ENCODE measurements around the gene FBXL14. TPM values are rescaled to one million over a fixed set of nuclear protein-coding genes. Genes with fewer than 3 reads are reported as not detected.

FBXL14 gene
- total RNA-seq, 4 donors from 2014 or later = 10.9 to 16.4 (median 13.1) TPM

DNA sequence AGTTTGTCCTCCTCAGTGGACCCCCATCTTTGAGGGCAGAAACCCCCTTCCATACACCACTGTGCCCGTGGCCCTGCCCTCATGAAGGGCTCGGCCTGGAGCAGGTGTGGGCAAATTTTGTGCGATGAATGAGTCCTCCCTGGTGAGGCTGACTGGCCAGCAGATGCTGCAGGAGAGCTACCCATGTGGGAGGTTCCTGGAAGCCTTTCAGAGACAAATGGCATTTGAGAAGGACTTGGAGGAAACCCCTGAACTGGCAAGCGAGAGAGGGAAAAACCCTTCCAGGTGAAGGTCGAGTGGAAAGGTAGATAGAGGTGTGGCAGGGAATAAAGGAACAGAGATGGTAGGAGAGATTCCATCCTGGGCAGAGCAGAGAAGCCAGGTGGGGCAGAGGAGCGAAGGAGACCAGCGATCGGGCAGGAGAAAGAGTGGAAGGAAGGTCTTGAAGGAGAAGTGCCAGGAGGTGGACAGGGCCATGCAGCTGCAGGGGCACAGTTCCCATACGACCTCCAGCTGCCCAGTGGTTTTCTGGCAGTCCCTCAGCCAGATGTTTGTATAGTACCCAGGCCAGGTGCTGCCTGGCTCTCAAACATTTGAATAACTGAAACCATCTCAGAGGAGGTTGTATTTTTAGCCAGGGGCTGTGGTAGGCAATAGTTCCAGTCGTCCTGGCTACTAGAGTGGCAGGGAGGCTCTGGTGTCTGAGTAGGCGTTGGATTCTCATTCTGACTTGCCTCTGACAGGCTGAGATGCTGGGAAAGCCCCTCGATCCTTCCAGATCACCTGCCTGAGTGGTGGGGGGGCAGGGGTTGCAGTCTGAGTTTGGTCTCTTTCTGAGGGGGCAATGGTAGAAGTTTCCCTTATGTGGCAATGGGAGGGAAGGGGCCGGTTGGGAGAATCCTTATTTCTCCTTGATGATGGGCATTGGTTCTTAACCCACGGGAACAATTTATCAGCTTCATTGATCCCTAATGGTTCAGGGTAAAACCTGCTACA, 40.1 kb downstream of the FBXL14 start:
- TF ChIP-seq EP300 (IDR thresholded peaks at IDR 0.05) (no peak), POLR2AphosphoS5 (IDR thresholded peaks at IDR 0.05) (no peak), POLR2A (IDR thresholded peaks at IDR 0.05) (no peak)
- TF ChIP-seq, protein P1, sequence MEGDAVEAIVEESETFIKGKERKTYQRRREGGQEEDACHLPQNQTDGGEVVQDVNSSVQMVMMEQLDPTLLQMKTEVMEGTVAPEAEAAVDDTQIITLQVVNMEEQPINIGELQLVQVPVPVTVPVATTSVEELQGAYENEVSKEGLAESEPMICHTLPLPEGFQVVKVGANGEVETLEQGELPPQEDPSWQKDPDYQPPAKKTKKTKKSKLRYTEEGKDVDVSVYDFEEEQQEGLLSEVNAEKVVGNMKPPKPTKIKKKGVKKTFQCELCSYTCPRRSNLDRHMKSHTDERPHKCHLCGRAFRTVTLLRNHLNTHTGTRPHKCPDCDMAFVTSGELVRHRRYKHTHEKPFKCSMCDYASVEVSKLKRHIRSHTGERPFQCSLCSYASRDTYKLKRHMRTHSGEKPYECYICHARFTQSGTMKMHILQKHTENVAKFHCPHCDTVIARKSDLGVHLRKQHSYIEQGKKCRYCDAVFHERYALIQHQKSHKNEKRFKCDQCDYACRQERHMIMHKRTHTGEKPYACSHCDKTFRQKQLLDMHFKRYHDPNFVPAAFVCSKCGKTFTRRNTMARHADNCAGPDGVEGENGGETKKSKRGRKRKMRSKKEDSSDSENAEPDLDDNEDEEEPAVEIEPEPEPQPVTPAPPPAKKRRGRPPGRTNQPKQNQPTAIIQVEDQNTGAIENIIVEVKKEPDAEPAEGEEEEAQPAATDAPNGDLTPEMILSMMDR (IDR thresholded peaks at IDR 0.05) = no peak
- no peak overlapping the region for H3K27ac ChIP-seq
- no peaks in the 10 kb centered on the region for H3K4me1 ChIP-seq
- no peak overlapping the region for H3K4me3 ChIP-seq
- ATAC-seq = no peak
- 89 to 91% methylated on average over 6 to 9 of the region's 14 CpGs for WGBS, 2 donors (ENCODE audit: low coverage in 1 of 2)
- H3K27me3 ChIP-seq = no peaks in the 10 kb centered on the region
- no peaks in the 10 kb centered on the region for H3K36me3 ChIP-seq
- H3K9me3 ChIP-seq = no peaks in the 10 kb centered on the region

DNA sequence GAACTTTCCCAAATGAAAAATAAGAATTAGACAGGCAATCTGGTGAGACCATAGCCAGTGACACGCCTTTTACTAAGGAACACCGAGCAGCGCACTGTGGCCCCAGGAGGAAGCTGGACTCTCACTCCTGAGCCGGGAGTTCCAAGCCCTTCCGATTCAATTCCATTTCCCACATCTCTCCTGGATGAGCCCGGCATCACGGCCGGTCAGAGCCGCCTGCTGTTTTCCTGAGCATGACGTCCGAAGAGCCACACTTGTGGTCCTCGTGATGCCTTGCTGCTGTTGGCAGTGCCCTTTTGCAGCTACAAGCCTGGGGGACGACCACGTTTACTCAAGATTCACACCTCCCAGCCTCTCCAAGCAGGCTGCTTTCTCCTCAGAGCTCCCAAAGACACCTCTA, 40.8 kb downstream of the FBXL14 start:
- 60 to 96% methylated on average over 2 to 12 of the region's 14 CpGs for WGBS, 2 donors (ENCODE audit: low coverage in 1 of 2)
- no peak for ATAC-seq
- no peak for TF ChIP-seq EP300 (IDR thresholded peaks at IDR 0.05)
- TF ChIP-seq, protein P1 (IDR thresholded peaks at IDR 0.05) = no peak
- no peak for TF ChIP-seq POLR2AphosphoS5 (IDR thresholded peaks at IDR 0.05)
- no peak for TF ChIP-seq POLR2A (IDR thresholded peaks at IDR 0.05)
- no peaks in the 10 kb centered on the region for H3K36me3 ChIP-seq
- no peak overlapping the region for H3K27ac ChIP-seq
- no peaks in the 10 kb centered on the region for H3K9me3 ChIP-seq
- no peaks in the 10 kb centered on the region for H3K27me3 ChIP-seq
- H3K4me1 ChIP-seq = no peaks in the 10 kb centered on the region
- no peak overlapping the region for H3K4me3 ChIP-seq

DNA sequence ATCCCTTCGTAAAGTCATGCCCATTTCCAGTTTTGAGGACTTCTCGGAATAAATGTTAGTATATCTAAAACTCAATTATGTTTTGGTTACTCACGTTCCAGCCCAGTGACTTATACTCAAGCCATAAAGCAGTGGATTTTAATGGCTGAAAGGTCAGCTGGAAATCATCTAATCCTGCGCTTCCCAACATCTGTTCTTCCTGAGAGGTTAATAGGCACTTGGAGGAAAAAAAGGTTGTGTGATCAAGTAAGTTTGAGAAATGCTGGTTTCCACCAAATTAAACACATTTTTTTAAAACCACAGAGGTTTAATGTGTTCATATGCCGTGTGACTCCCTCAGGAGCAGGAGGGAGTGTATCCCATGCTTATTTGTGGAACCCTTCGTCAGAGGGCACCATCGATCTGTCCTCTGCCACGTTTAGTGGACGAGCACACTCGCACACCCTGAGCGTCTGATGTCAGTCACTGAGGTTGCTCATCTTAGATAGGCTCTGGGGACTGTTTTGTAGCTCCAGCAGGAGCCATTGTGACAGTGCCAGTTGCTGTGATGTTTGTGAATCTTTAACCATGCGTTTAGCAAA, 41.4 kb downstream of the FBXL14 start:
- no peak overlapping the region for H3K4me3 ChIP-seq
- no peaks in the 10 kb centered on the region for H3K9me3 ChIP-seq
- WGBS, 2 donors (ENCODE audit: low coverage in 1 of 2) = 74 to 83% methylated on average over 10 to 12 of the region's 12 CpGs
- no peaks in the 10 kb centered on the region for H3K4me1 ChIP-seq
- ATAC-seq = no peak
- no peak overlapping the region for H3K27ac ChIP-seq
- TF ChIP-seq POLR2A (IDR thresholded peaks at IDR 0.05) (no peak), EP300 (IDR thresholded peaks at IDR 0.05) (no peak), POLR2AphosphoS5 (IDR thresholded peaks at IDR 0.05) (no peak)
- TF ChIP-seq, protein P1 (IDR thresholded peaks at IDR 0.05) = no peak
- no peaks in the 10 kb centered on the region for H3K27me3 ChIP-seq
- no peaks in the 10 kb centered on the region for H3K36me3 ChIP-seq

DNA sequence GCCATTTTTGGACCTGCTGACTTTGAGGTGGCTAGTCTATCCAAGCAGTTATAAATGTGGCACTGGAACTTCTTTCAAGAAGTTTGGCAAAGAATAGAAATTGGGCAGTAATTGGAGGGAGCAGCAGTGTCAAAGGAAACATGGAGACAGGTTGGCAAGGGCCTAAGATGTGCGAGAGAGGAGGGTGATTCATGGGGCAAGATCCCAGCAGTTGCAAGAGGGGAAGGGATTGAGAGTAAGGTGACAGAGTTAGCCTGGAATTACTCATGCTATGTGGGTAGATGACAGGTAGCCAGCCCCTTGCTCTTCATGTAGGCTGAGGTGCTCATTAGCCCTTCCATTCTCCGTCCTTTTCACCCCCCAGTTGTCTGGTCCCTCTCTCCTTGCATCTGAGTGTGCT, 42.2 kb downstream of the FBXL14 start:
- no peak for ATAC-seq
- no peak overlapping the region for H3K4me3 ChIP-seq
- WGBS, 2 donors (ENCODE audit: low coverage in 1 of 2) = 83 to 86% methylated on average over 2 of the region's 2 CpGs
- no peaks in the 10 kb centered on the region for H3K9me3 ChIP-seq
- H3K36me3 ChIP-seq = no peaks in the 10 kb centered on the region
- H3K27ac ChIP-seq = no peak overlapping the region
- H3K27me3 ChIP-seq = no peaks in the 10 kb centered on the region
- no peaks in the 10 kb centered on the region for H3K4me1 ChIP-seq
- TF ChIP-seq POLR2A (IDR thresholded peaks at IDR 0.05) = no peak
- TF ChIP-seq, protein P1 (IDR thresholded peaks at IDR 0.05) = no peak
- TF ChIP-seq POLR2AphosphoS5 (IDR thresholded peaks at IDR 0.05) = no peak
- no peak for TF ChIP-seq EP300 (IDR thresholded peaks at IDR 0.05)

Measured in gastroesophageal sphincter (tissue), 4 donors.